ENCODE data around the gene DRG2. TPM values are rescaled to one million over a fixed set of nuclear protein-coding genes. Genes with fewer than 3 reads are reported as not detected.

The DRG2 gene
- total and polyA plus RNA-seq, 9 of the 15 experiments (the other 6 are each of a cell fraction or from before 2014, with no cell fraction given) = 6.6 to 36.7 (median 26.1) TPM

DNA sequence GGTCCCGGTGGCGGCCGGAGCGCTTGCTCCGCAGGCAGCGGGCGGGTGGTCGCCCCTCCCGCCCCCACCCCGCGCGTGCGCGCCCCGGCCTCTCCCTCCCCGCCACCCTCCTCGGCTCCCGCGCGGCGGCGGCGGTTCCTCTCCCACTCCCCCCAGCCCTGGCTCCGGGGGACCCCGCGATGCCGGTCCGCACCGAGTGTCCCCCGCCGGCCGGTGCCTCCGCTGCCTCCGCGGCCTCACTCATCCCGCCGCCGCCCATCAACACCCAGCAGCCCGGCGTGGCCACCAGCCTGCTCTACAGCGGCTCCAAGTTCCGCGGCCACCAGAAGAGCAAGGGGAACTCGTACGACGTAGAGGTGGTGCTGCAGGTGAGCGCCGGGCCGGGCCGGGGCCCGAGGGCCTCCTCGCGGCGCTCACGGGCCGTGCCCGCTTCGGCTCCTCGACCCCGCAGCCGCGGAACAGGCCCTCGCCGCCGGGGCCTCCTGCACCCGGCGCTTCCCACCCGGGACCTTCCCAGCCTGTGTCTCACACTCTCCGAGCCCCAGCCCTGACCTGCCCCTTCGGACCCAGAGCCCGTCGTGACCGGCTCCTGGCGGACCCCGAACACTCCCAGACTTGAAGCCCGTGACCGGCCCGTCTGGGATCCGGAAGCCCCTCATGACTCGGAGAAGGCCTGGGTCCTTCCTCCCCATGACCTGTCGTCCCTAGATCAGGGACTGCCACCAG is 48.0 kb upstream of the DRG2 start (continued):
- TF ChIP-seq, protein P1, sequence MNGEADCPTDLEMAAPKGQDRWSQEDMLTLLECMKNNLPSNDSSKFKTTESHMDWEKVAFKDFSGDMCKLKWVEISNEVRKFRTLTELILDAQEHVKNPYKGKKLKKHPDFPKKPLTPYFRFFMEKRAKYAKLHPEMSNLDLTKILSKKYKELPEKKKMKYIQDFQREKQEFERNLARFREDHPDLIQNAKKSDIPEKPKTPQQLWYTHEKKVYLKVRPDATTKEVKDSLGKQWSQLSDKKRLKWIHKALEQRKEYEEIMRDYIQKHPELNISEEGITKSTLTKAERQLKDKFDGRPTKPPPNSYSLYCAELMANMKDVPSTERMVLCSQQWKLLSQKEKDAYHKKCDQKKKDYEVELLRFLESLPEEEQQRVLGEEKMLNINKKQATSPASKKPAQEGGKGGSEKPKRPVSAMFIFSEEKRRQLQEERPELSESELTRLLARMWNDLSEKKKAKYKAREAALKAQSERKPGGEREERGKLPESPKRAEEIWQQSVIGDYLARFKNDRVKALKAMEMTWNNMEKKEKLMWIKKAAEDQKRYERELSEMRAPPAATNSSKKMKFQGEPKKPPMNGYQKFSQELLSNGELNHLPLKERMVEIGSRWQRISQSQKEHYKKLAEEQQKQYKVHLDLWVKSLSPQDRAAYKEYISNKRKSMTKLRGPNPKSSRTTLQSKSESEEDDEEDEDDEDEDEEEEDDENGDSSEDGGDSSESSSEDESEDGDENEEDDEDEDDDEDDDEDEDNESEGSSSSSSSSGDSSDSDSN (IDR thresholded peaks at IDR 0.05; ENCODE audit: borderline replicate concordance in 1 of 2, low read depth in 2 of 2, low read length in 2 of 2) = peak in 1 of 2 experiments; percentile 68; a peak in 1 of 4 replicates
- no peak for TF ChIP-seq MEIS2 (IDR thresholded peaks at IDR 0.05; ENCODE audit: partially characterized antibody)
- TF ChIP-seq CBX2 (IDR thresholded peaks at IDR 0.05; ENCODE audit: insufficient read depth, low read length, poor library complexity, severe bottlenecking) = no peak
- TF ChIP-seq NUFIP1 (IDR thresholded peaks at IDR 0.05; ENCODE audit: partially characterized antibody) = no peak
- TF ChIP-seq SAP30 (IDR thresholded peaks at IDR 0.05; ENCODE audit: borderline replicate concordance, insufficient read depth, low read depth, low read length, poor library complexity, severe bottlenecking) = peak; percentile 62
- TF ChIP-seq FOXJ2 (tag; IDR thresholded peaks at IDR 0.05) = no peak
- TF ChIP-seq PHB (CRISPR knock-in tag; IDR thresholded peaks at IDR 0.05) = no peak
- TF ChIP-seq CXXC5 (CRISPR knock-in tag; IDR thresholded peaks at IDR 0.05) = no peak
- TF ChIP-seq PRMT5 (CRISPR knock-in tag; IDR thresholded peaks at IDR 0.05) = no peak
- no peak for TF ChIP-seq LEF1 (IDR thresholded peaks at IDR 0.05)
- TF ChIP-seq ZNF445 (CRISPR knock-in tag; IDR thresholded peaks at IDR 0.05; ENCODE audit: low read depth) = no peak
- TF ChIP-seq TAL1 (IDR thresholded peaks at IDR 0.05) = no peak
- TF ChIP-seq, protein P2, sequence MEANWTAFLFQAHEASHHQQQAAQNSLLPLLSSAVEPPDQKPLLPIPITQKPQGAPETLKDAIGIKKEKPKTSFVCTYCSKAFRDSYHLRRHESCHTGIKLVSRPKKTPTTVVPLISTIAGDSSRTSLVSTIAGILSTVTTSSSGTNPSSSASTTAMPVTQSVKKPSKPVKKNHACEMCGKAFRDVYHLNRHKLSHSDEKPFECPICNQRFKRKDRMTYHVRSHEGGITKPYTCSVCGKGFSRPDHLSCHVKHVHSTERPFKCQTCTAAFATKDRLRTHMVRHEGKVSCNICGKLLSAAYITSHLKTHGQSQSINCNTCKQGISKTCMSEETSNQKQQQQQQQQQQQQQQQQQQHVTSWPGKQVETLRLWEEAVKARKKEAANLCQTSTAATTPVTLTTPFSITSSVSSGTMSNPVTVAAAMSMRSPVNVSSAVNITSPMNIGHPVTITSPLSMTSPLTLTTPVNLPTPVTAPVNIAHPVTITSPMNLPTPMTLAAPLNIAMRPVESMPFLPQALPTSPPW (CRISPR knock-in tag; IDR thresholded peaks at IDR 0.05) = peak; percentile 77; the same call in 1 of the 2 replicates
- TF ChIP-seq, protein P3, sequence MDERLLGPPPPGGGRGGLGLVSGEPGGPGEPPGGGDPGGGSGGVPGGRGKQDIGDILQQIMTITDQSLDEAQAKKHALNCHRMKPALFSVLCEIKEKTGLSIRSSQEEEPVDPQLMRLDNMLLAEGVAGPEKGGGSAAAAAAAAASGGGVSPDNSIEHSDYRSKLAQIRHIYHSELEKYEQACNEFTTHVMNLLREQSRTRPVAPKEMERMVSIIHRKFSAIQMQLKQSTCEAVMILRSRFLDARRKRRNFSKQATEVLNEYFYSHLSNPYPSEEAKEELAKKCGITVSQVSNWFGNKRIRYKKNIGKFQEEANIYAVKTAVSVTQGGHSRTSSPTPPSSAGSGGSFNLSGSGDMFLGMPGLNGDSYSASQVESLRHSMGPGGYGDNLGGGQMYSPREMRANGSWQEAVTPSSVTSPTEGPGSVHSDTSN (CRISPR knock-in tag; IDR thresholded peaks at IDR 0.05; ENCODE audit: low read depth) = no peak
- TF ChIP-seq, protein P3 (tag; conservative IDR thresholded peaks at IDR 0.05; ENCODE audit: low read depth) = no peak
- TF ChIP-seq NONO (IDR thresholded peaks at IDR 0.05; ENCODE audit: low read depth in 2 of 2, low read length in 1 of 2) = 0 out of 4 replicates have a peak, but pooled peaks of 1 of the 2 experiments have one; percentile 12
- peak; percentile 16; the same call in 1 of the 2 replicates for TF ChIP-seq L3MBTL2 (IDR thresholded peaks at IDR 0.05)
- TF ChIP-seq PHF8 (IDR thresholded peaks at IDR 0.05; ENCODE audit: borderline replicate concordance, low read length) = peak; percentile 34; the same call in 1 of the 2 replicates
